Measurements from ENCODE around the gene UBR1. TPM values are rescaled to one million over a fixed set of nuclear protein-coding genes. Genes with fewer than 3 reads are reported as not detected.

Gene UBR1
- total RNA-seq, 1 experiment from 2014 or later: 22.6 TPM

DNA sequence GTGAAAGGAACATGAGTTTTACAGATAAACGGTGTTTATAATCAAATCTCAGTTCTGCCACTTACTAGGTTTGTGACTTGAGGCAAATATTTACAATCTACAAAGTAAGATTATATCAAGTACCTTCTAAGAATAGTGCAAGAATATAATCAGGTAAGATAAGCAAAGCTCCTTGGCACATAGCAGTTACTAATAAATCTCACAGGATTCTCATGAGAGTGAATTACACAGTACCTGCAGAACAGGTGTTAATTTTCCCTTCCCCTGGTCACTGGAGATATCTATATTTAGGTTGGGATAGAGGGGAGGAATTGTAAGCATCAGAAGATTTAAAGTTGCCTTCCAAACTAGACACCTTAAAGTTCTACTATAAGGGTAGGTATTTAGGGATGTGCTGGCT lies 53.0 kb downstream of the UBR1 start:
- no peak overlapping the region for H3K4me2 ChIP-seq (ENCODE audit: low read length)
- no peaks in the 10 kb centered on the region for H3K9me3 ChIP-seq (ENCODE audit: low read length)
- ChIA-PET CTCF (no interaction called here), POLR2A (ENCODE audit: unreplicated experiment) (no interaction called here)
- H3K4me1 ChIP-seq (ENCODE audit: insufficient read depth, low read length): no peaks in the 10 kb centered on the region
- H3K27ac ChIP-seq (ENCODE audit: low read length): no peak overlapping the region
- no peaks in the 10 kb centered on the region for H3K79me2 ChIP-seq (ENCODE audit: low read length)
- no peaks in the 10 kb centered on the region for H3K9me2 ChIP-seq (replicated peaks; ENCODE audit: low read length)
- H3K36me3 ChIP-seq (ENCODE audit: low read depth, low read length): peaks cover 23% of the 10 kb centered on the region
- no peaks in the 10 kb centered on the region for H3F3A ChIP-seq (ENCODE audit: low read length, unreplicated experiment)
- no peak overlapping the region for H3K4me3 ChIP-seq (ENCODE audit: low read length)
- DNase-seq: no peak
- H3K9ac ChIP-seq (ENCODE audit: low read length): no peak overlapping the region
- no peak for ATAC-seq
- no TSS peak for BruUV-seq (replicated peaks)
- no peaks in the 10 kb centered on the region for H3K27me3 ChIP-seq (ENCODE audit: low read length)
- no peak overlapping the region for H2AFZ ChIP-seq (ENCODE audit: low read length)
- intact Hi-C loops (cut with micrococcal nuclease): no loop called here
- TF ChIP-seq EZH2phosphoT487 (IDR thresholded peaks at IDR 0.05; ENCODE audit: borderline replicate concordance, low read length): no peak
- no peak for TF ChIP-seq EZH2 (IDR thresholded peaks at IDR 0.05; ENCODE audit: low read length, unreplicated experiment)
- TF ChIP-seq, protein P1, sequence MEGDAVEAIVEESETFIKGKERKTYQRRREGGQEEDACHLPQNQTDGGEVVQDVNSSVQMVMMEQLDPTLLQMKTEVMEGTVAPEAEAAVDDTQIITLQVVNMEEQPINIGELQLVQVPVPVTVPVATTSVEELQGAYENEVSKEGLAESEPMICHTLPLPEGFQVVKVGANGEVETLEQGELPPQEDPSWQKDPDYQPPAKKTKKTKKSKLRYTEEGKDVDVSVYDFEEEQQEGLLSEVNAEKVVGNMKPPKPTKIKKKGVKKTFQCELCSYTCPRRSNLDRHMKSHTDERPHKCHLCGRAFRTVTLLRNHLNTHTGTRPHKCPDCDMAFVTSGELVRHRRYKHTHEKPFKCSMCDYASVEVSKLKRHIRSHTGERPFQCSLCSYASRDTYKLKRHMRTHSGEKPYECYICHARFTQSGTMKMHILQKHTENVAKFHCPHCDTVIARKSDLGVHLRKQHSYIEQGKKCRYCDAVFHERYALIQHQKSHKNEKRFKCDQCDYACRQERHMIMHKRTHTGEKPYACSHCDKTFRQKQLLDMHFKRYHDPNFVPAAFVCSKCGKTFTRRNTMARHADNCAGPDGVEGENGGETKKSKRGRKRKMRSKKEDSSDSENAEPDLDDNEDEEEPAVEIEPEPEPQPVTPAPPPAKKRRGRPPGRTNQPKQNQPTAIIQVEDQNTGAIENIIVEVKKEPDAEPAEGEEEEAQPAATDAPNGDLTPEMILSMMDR (conservative IDR thresholded peaks at IDR 0.05; ENCODE audit: low read depth, low read length): no peak
- no peaks in the 10 kb centered on the region for H4K20me1 ChIP-seq (ENCODE audit: low read length)

DNA sequence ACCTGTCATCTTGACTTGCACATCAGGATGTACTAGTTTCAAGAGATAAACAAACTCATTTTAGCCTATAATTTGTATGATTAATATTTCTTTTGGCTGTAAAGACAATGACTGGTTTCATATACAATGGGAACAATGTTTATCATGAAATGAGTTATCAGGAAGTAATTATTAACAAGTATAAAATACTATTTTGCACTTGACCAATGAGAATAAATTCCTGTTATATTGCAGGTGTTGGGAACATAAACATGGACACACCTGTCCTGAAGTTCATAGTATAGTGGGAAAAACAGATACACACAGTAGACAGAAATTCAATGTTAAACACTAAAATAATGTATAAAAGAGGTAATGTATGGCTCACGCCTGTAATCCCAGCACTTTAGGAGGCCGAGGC lies 56.9 kb downstream of the UBR1 start:
- no peaks in the 10 kb centered on the region for H3K9me2 ChIP-seq (replicated peaks; ENCODE audit: low read length)
- no peak overlapping the region for H3K4me2 ChIP-seq (ENCODE audit: low read length)
- H3K27me3 ChIP-seq (ENCODE audit: low read length): no peaks in the 10 kb centered on the region
- no peaks in the 10 kb centered on the region for H3K79me2 ChIP-seq (ENCODE audit: low read length)
- H2AFZ ChIP-seq (ENCODE audit: low read length): no peak overlapping the region
- DNase-seq: peak; percentile 25
- no peaks in the 10 kb centered on the region for H3K4me1 ChIP-seq (ENCODE audit: insufficient read depth, low read length)
- H3K9me3 ChIP-seq (ENCODE audit: low read length): no peaks in the 10 kb centered on the region
- ChIA-PET POLR2A (ENCODE audit: unreplicated experiment) (interaction anchor here (0.6 kb wide), 1 partner anchor 444 kb away, joined by 3 read pairs; the partner anchor contains the start of gene TP53BP1), CTCF (no interaction called here)
- no peak overlapping the region for H3K27ac ChIP-seq (ENCODE audit: low read length)
- intact Hi-C loops (cut with micrococcal nuclease): no loop called here
- no TSS peak for BruUV-seq (replicated peaks)
- peak; percentile 81 for ATAC-seq
- no peaks in the 10 kb centered on the region for H4K20me1 ChIP-seq (ENCODE audit: low read length)
- H3K4me3 ChIP-seq (ENCODE audit: low read length): no peak overlapping the region
- no peak overlapping the region for H3K9ac ChIP-seq (ENCODE audit: low read length)
- TF ChIP-seq EZH2 (IDR thresholded peaks at IDR 0.05; ENCODE audit: low read length, unreplicated experiment) (no peak), EZH2phosphoT487 (IDR thresholded peaks at IDR 0.05; ENCODE audit: borderline replicate concordance, low read length) (no peak)
- H3K36me3 ChIP-seq (ENCODE audit: low read depth, low read length): peaks cover 15% of the 10 kb centered on the region; the same call in 1 of the 2 replicates
- H3F3A ChIP-seq (ENCODE audit: low read length, unreplicated experiment): no peaks in the 10 kb centered on the region

DNA sequence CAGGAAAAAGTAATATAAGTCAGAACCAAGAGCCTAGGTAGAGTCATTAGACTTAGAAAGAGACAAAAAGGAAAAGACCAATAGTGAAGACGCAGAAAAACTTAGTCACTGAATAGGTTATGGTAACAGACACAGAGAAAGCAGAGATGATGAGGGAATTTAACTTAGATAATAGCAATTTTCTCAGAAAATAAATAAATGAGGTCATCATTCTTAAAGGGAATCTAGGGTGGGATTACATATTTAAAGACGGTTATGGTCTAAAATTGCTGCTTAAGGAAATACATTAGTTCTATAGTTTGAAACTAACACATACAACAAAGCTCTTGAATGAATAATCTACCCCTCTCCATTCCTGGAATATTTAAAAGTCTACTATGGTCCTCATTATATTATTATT lies 59.4 kb downstream of the UBR1 start:
- Histone ChIP-seq H3K27ac (ENCODE audit: low read length) (no peak overlapping the region), H3K4me1 (ENCODE audit: insufficient read depth, low read length) (no peaks in the 10 kb centered on the region), H3K36me3 (ENCODE audit: low read depth, low read length) (peaks cover 25% of the 10 kb centered on the region), H3K9me2 (replicated peaks; ENCODE audit: low read length) (no peaks in the 10 kb centered on the region), H3F3A (ENCODE audit: low read length, unreplicated experiment) (no peaks in the 10 kb centered on the region), H2AFZ (ENCODE audit: low read length) (no peak overlapping the region), H3K4me3 (ENCODE audit: low read length) (no peak overlapping the region), H4K20me1 (ENCODE audit: low read length) (no peaks in the 10 kb centered on the region), H3K9ac (ENCODE audit: low read length) (no peak overlapping the region), H3K79me2 (ENCODE audit: low read length) (no peaks in the 10 kb centered on the region), H3K9me3 (ENCODE audit: low read length) (no peaks in the 10 kb centered on the region), H3K4me2 (ENCODE audit: low read length) (no peak overlapping the region), H3K27me3 (ENCODE audit: low read length) (no peaks in the 10 kb centered on the region)
- ATAC-seq (no peak), DNase-seq (no peak)
- no TSS peak for BruUV-seq (replicated peaks)
- TF ChIP-seq, protein P1 (conservative IDR thresholded peaks at IDR 0.05; ENCODE audit: low read depth, low read length): no peak
- TF ChIP-seq EZH2phosphoT487 (IDR thresholded peaks at IDR 0.05; ENCODE audit: borderline replicate concordance, low read length) (no peak), EZH2 (IDR thresholded peaks at IDR 0.05; ENCODE audit: low read length, unreplicated experiment) (no peak)
- CTCF ChIA-PET: no interaction called here
- intact Hi-C loops (cut with micrococcal nuclease): no loop called here
- POLR2A ChIA-PET (ENCODE audit: unreplicated experiment): no interaction called here
